Endothelial cell of hepatic sinusoid (primary cell): Measurements from ENCODE around the gene HTN1.
"Not testable (repeated sequence)": the region's sequence is repeated elsewhere in the genome, so short reads cannot be mapped to it uniquely, and the experiment has no call there.

Experiments
- in situ Hi-C: cut with HindIII; loops from 2 replicates; pipeline ENCODE4 v1.10.0; 2017; ENCODE audit warnings: low sequenced_read_pairs

HTN1 gene

DNA sequence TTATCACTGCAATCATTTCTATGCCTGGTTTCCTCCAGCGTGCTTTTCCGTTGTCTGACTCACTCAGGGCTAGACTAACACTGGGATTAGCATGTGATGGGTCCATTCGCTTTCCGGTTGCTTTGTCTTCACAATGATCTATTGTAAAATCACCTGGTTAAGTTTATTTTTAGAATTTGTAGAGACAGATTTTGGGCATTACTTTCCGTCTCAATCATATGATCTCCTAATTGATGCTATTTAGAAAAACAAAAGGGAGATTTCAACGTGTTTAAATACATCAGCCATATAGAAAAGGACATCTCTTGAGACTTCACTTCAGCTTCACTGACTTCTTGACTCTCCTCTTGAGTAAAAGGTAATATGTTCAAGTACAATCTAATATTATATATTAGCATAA lies at the start of gene HTN1:
TSS of gene HTN1 (plus strand) at position 301 of the 400 bp plus-strand sequence. CDS start 2,639 bp downstream, outside the sequence.
- in situ Hi-C loops: not testable (repeated sequence)

DNA sequence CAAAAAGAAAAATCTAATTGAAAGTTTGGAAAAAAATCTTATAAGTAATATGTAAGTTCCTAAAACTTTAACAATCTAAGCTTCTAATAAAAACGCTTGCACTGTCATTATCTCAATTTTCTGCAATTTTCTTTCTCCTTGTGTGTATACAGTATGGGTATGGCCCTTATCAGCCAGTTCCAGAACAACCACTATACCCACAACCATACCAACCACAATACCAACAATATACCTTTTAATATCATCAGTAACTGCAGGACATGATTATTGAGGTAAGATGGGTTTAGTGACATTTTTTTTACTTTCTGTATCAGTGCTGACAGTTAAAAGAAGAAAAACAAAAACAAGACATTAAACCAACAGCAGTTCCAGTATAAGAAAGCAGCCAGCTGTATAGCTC lies 49.5 kb upstream of the HTN1 start:
- in situ Hi-C loops: no loop called here

DNA sequence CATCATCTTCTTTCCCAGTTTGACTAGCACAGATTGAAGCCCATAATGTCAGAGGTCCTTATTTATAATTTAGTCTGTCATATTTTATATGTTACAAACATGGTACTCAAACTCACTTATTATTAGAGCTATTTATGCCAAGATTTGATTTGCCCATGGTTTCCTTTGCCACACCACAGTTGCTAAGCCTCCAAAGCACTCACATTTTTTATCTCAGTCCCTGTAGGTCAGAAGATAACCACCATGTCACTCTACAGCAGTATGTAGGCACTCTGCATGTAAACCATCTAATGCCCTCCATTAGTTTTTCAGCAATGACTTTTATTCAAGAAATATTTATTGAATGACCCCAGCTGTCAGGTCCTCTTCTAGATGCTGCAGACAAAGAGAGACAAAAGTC lies 47.7 kb upstream of the HTN1 start:
- in situ Hi-C loops: no loop called here

DNA sequence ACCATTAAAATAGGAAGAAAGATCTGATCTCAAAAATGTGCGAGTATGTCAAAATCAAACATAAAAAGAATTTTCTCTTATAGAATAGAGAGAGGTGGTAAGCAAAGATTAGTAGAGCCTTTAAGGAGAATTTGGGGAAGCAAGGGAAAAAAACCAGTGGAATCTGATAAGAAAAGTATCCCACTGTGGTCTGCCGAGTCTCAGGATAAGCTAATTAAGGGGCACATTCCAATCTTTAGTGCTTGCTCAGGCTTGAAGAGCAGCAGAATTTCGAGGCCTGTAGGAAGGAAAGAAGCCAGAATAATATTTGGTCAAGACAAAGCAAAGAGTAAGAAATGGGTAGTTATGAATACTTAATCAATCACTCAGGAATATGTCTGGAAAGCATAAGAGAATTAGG lies 41.5 kb upstream of the HTN1 start:
- in situ Hi-C loops: no loop called here

DNA sequence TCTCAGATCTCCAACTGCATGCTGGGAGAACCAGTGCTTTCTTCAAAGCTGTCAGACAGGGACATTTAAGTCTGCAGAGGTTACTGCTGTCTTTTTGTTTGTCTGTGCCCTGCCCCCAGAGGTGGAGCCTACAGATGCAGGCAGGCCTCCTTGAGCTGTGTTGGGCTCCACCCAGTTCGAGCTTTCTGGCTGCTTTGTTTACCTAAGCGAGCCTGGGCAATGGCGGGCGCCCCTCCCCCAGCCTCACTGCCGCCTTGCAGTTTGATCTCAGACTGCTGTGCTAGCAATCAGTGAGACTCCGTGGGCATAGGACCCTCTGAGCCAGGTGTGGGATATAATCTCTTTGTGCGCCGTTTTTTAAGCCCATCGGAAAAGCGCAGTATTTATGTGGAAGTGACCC lies 31.2 kb upstream of the HTN1 start:
- in situ Hi-C loops: not testable (repeated sequence)

DNA sequence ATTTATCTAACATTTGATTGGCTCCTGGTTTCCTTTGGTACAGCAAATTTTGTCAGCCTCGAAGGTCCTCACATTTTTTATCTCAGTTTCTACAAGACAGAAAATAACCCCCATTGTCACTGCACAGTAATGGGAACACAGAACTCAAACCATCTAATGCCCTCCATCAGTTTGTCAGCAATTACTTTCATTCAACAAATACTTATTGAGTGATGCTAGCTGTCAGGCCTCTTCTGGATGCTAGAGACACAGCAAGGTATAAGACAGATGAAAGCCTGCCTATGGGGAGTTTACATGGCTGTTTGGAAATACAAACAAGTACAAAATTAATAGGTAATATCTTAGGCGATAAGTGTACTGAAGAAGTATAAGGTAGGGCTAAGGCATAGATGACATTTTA lies 27.0 kb upstream of the HTN1 start:
- in situ Hi-C loops: no loop called here

DNA sequence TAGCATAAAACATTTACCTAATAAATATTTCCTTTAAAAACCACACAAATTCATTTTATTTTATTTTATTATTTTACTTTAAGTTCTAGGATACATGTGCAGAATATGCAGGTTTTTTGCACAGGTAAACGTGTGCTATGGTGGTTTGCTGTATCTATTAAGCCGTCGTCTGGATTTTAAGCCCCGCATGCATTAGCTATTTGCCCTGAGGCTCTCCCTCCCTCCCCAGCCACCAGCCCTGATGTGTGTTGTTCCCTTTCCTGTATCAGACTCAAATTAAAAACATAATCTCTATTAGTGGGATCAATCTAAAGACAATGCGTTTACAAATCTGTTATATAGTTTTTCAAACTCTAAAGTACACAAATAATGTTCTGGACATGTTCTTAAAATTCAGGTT lies 23.2 kb upstream of the HTN1 start:
- in situ Hi-C loops: no loop called here

DNA sequence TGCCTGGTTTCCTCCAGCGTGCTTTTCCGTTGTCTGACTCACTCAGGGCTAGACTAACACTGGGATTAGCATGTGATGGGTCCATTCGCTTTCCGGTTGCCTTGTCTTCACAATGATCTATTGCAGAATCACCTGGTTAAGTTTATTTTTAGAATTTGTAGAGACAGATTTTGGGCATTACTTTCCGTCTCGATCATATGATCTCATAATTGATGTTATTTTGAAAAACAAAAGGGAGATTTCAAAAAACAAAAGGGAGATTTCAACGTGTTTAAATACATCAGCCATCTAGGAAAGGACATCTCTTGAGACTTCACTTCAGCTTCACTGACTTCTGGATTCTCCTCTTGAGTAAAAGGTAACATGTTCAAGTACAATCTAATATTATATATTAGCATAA lies 22.1 kb upstream of the HTN1 start, which contains the start of gene HTN3:
TSS of gene HTN3 (plus strand) at position 301 of the 400 bp plus-strand sequence. CDS start 2,282 bp downstream, outside the sequence.
- in situ Hi-C loops: not testable (repeated sequence)

DNA sequence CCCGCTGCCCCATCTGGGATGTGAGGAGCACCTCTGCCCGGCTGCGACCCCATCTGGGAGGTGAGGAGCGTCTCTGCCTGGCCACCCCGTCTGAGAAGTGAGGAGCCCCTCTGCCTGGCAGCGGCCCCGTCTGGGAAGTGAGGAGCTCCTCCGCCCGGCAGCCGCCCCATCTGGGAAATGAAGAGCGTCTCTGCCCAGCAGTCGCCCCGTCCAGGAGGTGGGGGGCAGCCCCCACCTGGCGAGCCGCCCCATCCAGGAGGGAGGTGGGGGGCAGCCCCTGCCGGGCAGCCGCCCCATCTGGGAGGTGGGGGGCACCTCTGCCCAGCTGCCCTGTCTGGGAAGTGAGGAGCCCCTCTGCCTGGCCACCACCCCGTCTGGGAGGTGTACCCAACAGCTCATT lies 12.7 kb upstream of the HTN1 start:
- in situ Hi-C loops: not testable (repeated sequence)

DNA sequence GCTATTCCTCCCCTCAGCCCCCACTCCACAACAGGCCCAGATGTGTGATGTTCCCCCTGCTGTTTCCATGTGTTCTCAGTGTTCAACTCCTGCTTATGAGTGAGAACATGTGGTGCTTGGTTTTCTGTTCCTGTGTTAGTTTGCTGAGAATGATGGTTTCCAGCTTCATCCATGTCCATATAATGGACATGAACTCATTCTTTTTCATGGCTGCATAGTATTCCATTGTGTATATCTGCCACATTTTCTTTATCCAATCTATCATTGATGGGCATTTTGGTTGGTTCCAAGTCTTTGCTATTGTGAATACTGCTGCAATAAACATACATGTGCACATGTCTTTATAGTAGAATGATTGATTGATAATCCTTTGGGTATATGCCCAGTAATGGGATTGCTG lies 10.3 kb upstream of the HTN1 start:
- in situ Hi-C loops: not testable (repeated sequence)

DNA sequence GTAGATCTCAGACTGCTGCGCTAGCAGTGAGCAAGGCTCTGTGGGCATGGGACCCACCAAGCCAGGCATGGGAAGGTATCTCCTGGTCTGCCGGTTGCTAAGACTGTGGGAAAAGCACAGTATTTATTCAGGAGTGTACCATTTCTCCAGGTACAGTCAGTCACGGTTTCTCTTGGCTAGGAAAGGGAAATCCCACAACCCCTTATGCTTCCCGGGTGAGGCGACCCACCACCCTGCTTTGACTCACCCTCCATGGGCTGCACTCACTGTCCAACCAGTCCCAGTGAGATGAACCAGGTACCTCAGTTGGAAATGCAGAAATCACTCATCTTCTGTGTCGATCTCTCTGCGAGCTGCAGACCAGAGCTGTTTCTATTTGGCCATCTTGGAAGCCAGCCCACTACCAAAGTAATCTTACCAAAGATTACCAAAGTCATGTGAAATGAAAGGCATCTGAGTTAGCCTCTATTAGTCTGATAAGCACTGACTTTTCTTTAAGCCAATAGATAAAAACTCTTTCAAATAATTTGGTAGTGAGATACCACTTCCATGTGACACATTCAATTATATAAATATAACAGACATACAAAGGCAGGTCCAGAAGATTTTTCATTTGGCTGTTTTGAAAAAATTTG lies 8.5 kb upstream of the HTN1 start:
- in situ Hi-C loops: no loop called here

DNA sequence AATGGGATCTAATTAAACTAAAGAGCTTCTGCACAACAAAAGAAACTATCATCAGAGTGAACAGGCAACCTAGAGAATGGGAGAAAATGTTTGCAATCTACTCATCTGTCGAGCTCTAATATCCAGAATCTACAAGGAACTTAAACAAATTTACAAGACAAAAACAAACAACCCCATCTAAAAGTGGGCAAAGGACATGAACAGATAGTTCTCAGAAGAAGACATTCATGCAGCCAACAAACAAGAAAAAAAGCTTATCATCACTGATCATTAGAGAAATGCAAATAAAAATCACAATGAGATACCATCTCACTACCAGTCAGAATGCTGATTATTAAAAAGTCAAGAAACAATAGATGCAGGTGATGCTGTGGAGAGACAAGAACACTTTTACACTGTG lies 6.3 kb downstream of the HTN1 start:
- in situ Hi-C loops: not testable (repeated sequence)

DNA sequence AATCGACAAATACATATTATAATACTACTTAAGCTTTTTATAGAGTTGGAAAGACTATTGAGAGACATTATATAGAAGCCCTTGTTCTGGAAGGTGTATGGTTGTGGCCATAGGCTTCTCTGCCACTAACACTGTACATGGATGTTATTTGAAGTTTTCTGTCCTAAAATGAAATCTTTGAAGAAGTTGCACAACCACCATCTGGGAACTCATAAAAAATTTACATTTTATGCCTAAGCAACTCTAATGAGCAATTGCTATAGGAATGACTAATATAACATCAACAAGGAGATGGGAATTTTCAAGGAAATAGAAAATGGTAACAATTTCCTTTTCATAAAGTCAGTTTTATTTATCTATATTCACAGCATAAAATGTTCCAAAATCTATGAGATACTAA lies 7.4 kb downstream of the HTN1 start:
- in situ Hi-C loops: no loop called here

DNA sequence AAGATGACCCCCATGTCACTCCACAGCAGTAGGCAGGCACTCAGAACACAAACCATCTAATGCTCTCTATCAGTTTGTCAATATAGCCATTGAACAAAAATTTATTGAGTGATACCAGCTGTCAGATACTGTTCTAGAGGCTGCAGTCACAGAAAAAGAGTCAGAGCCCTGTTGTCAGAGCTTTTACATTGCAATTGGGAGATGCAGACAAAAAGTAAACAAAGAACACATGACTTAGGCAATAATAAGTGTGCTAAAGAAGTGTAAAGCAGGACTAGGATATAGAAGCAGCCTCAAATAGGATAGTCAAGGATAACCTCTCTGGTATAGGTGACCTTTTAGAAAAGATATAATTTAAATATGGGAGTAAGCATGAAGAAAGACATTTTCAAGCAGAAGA lies 8.9 kb downstream of the HTN1 start:
- in situ Hi-C loops: no loop called here

DNA sequence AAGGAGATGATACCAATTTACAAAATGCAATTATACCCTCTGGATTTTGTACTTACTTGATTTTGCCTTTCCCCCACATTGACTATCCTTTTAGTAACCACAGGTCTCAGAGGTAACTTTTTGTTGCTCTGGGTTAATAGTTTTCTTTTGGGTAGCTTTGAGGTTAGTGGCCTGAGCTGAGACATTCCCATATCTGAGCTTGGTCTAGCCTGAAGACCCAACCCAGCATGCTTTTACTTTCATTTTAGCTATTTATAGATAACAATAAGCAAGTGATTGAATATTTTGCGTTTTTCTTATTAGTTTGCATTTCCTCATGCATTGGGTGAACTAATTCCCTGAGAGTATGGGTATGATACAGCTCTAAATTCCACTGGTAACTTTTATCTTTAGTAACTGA lies 11.8 kb downstream of the HTN1 start:
- in situ Hi-C loops: no loop called here

DNA sequence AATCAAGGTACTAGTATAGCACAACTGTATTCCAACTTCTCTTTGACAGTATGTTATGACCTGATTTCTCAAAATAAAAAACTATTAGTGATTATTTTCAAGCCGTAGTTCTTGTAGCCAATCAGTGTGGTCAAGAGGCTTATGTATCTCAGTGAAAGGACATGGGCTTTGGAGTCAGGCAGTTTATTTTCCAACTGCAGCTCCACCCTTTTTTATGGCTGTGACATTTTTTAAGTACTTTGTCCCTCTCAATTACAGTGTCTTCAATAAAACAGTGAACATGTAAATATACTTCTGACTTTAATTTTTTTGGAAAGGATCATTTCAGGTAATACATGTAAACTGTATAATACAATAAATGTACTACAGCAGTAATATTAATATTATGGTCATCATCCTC lies 30.0 kb downstream of the HTN1 start:
- in situ Hi-C loops: no loop called here

DNA sequence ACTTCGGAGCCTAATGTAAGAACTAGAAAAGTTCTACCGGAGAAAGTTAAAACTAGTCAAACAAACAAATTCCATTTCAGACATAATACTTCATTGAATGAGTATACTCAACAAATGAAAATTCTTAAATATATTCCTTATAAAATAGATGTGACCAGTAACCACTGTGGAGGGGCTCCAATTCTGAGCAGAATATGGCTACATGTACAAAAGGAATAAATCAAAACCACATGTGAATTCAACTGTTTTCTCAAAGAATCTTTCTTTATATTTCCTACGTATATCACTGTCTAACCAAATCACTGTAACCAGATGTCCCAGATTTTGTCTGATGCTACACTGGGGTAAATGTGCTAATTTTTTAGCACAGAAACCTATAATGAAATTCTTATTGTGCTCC lies 49.0 kb downstream of the HTN1 start:
- in situ Hi-C loops: no loop called here
